ENCODE data around the gene CPZ.

GRCh38 chr4:8652181-8653078, 59.9 kb downstream of the CPZ start:
- no peak for TF ChIP-seq CTCF (IDR thresholded peaks at IDR 0.05)
- TF ChIP-seq POLR2A (IDR thresholded peaks at IDR 0.05): no peak

All from adrenal gland (tissue), 5 donors.